Measurements from ENCODE around the gene ZFP2.

DNA sequence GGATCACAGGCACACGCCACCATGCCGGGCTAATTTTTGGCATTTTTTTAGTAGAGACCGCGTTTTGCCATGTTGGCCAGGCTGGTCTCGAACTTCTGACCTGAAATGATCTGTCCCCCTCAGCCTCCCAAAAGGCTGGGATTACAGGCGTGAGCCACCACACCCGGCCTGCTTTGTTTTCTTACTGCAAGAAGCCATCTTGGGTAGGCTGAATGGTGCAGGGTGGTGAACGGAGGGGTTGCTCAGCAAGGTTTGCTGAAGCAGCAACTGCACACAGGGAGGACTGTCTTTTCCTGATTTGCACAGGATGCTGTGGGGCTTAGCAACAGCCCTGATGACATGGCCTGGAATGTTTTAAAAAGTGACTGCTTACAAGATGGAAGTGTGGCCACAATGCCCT lies 25.3 kb upstream of the ZFP2 start:
- TF ChIP-seq, protein P1, sequence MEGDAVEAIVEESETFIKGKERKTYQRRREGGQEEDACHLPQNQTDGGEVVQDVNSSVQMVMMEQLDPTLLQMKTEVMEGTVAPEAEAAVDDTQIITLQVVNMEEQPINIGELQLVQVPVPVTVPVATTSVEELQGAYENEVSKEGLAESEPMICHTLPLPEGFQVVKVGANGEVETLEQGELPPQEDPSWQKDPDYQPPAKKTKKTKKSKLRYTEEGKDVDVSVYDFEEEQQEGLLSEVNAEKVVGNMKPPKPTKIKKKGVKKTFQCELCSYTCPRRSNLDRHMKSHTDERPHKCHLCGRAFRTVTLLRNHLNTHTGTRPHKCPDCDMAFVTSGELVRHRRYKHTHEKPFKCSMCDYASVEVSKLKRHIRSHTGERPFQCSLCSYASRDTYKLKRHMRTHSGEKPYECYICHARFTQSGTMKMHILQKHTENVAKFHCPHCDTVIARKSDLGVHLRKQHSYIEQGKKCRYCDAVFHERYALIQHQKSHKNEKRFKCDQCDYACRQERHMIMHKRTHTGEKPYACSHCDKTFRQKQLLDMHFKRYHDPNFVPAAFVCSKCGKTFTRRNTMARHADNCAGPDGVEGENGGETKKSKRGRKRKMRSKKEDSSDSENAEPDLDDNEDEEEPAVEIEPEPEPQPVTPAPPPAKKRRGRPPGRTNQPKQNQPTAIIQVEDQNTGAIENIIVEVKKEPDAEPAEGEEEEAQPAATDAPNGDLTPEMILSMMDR (IDR thresholded peaks at IDR 0.05) = no peak
- no peak for TF ChIP-seq POLR2A (IDR thresholded peaks at IDR 0.05)

All from thyroid gland (tissue), 4 donors.